Stimulated activated naive CD8-positive, alpha-beta T cell treated with anti-CD3 and anti-CD28 coated beads, Interleukin-15, Interleukin-2, amounts not matched to agents 100 U/mL and 50 U/mL, for 24 hours (primary cell): Measurements from ENCODE around the gene NCR2.
"Not testable (repeated sequence)": the region's sequence is repeated elsewhere in the genome, so short reads cannot be mapped to it uniquely, and the experiment has no call there.

Source experiments
- ATAC-seq: fragments of 150-1000 bp; cut with Tn5 transposase; one replicate; pipeline ENCODE4 v1.10.0; 2021
- DNase-seq: peaks from one replicate; pipeline ENCODE4 v3.0.0; 2021

The NCR2 gene

GRCh38 chr6:41335296-41335695 lies at the start of gene NCR2:
TSS of gene NCR2 (plus strand) at chr6:41335608. CDS start at chr6:41335877, 269 bp downstream.
- ATAC-seq: no peak
- no peak for DNase-seq

- DNase-seq (no peak), ATAC-seq (no peak)
Measured at GRCh38 chr6:41286544-41287346, 48.7 kb upstream of the NCR2 start, which contains the start of gene TREM1. TSS of gene TREM1 (minus strand) at chr6:41286682. CDS start at chr6:41286655, 27 bp downstream.

GRCh38 chr6:41288030-41288753 lies 47.2 kb upstream of the NCR2 start:
- no peak for DNase-seq
- peak; percentile 50 for ATAC-seq

- ATAC-seq (no peak), DNase-seq (no peak)
Measured at GRCh38 chr6:41288754-41289129, 46.7 kb upstream of the NCR2 start.

GRCh38 chr6:41289815-41290214 lies 45.6 kb upstream of the NCR2 start:
- DNase-seq (no peak), ATAC-seq (no peak)

GRCh38 chr6:41291717-41292116 lies 43.7 kb upstream of the NCR2 start:
- DNase-seq (no peak), ATAC-seq (no peak)

GRCh38 chr6:41294214-41294872 lies 41.1 kb upstream of the NCR2 start:
- DNase-seq: no peak

GRCh38 chr6:41297248-41297647 lies 38.2 kb upstream of the NCR2 start:
- ATAC-seq, DNase-seq: not testable (repeated sequence)

More at GRCh38 chr6:41294214-41294872, 41.1 kb upstream of the NCR2 start:
- ATAC-seq: peak; percentile 23

GRCh38 chr6:41298785-41299502 lies 36.5 kb upstream of the NCR2 start:
- DNase-seq (no peak), ATAC-seq (peak; percentile 36)

- DNase-seq (no peak), ATAC-seq (no peak)
Measured at GRCh38 chr6:41302638-41303037, 32.8 kb upstream of the NCR2 start.

GRCh38 chr6:41306187-41306854 lies 29.1 kb upstream of the NCR2 start:
- DNase-seq (peak; percentile 50), ATAC-seq (no peak)

- ATAC-seq (no peak), DNase-seq (no peak)
Measured at GRCh38 chr6:41315203-41315602, 20.2 kb upstream of the NCR2 start.

GRCh38 chr6:41315943-41316620 lies 19.3 kb upstream of the NCR2 start:
- DNase-seq (no peak), ATAC-seq (no peak)

GRCh38 chr6:41318261-41318653 lies 17.2 kb upstream of the NCR2 start:
- DNase-seq (no peak), ATAC-seq (no peak)

GRCh38 chr6:41318654-41319565 lies 16.5 kb upstream of the NCR2 start:
- peak; percentile 98 for ATAC-seq
- peak; percentile 85 for DNase-seq

GRCh38 chr6:41321183-41321582 lies 14.2 kb upstream of the NCR2 start:
- DNase-seq: no peak
- no peak for ATAC-seq

- DNase-seq (no peak), ATAC-seq (no peak)
Measured at GRCh38 chr6:41325446-41326066, 9.9 kb upstream of the NCR2 start.

- ATAC-seq (no peak), DNase-seq (no peak)
Measured at GRCh38 chr6:41326092-41326491, 9.3 kb upstream of the NCR2 start.

GRCh38 chr6:41327177-41327576 lies 8.2 kb upstream of the NCR2 start:
- ATAC-seq (no peak), DNase-seq (no peak)
